ENCODE results near the gene MFRP.

MFRP gene

DNA sequence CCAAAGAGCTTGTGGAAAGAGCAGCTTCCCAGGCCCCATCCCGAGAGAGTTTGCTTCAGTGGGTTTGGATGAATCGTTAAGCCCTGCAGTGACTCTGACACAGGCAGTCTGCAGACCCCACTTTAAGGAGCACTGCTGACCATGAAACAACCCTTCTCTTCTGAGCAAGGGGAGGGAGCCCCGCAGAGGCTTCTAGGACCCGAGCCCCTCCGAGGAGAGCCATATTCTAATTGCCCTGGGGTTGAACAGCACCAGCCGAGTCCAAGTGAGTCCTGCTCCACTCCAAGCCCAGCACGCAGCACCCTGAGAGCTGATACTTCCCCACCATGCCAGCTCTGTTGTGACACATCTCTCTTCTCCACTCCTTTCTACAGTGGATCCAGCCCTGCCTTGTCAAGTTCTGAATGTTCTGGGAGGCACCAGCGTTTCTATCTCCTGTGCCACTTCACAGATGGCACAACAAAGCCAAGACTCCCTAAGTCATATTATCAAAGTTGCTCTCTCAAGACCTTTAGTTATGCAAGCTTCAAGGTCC lies 24.6 kb upstream of the MFRP start:
- Histone ChIP-seq H3K4me1 (ENCODE audit: control insufficient read depth in 1 of 2, insufficient read depth in 1 of 2, low read depth in 1 of 2, low read length in 1 of 2) (no peaks in the 10 kb centered on the region), H3K27ac (no peak overlapping the region), H3K4me3 (ENCODE audit: low read depth in 1 of 2, low read length in 1 of 2) (no peak overlapping the region)

GRCh38 chr11:119370486-119371046 lies 24.1 kb upstream of the MFRP start:
- no peak for TF ChIP-seq CTCF (IDR thresholded peaks at IDR 0.05)
- Histone ChIP-seq H3K4me3 (ENCODE audit: low read depth in 1 of 2, low read length in 1 of 2) (no peak overlapping the region), H3K27ac (no peak overlapping the region), H3K4me1 (ENCODE audit: control insufficient read depth in 1 of 2, insufficient read depth in 1 of 2, low read depth in 1 of 2, low read length in 1 of 2) (no peaks in the 10 kb centered on the region), H3K27me3 (peaks cover 36% of the 10 kb centered on the region), H3K9me3 (no peaks in the 10 kb centered on the region), H3K36me3 (no peaks in the 10 kb centered on the region)

More for the DNA sequence above, 24.6 kb upstream of the MFRP start:
- Histone ChIP-seq H3K9me3 (no peaks in the 10 kb centered on the region), H3K36me3 (no peaks in the 10 kb centered on the region), H3K27me3 (peaks cover 31% of the 10 kb centered on the region)
- TF ChIP-seq CTCF (IDR thresholded peaks at IDR 0.05): no peak

- H3K4me1 ChIP-seq (ENCODE audit: control insufficient read depth in 1 of 2, insufficient read depth in 1 of 2, low read depth in 1 of 2, low read length in 1 of 2): peaks cover 0 to under 1% of the 10 kb centered on the region in 2 experiments
- H3K4me3 ChIP-seq (ENCODE audit: low read depth in 1 of 2, low read length in 1 of 2): no peak overlapping the region
- H3K27me3 ChIP-seq: peaks cover 49% of the 10 kb centered on the region
- TF ChIP-seq CTCF (IDR thresholded peaks at IDR 0.05): no peak
- H3K27ac ChIP-seq: no peak overlapping the region
- no peaks in the 10 kb centered on the region for H3K36me3 ChIP-seq
- H3K9me3 ChIP-seq: no peaks in the 10 kb centered on the region
These were observed 22.8 kb upstream of the MFRP start for GRCh38 chr11:119369132-119369925.

- no peak overlapping the region for H3K4me3 ChIP-seq (ENCODE audit: low read depth in 1 of 2, low read length in 1 of 2)
- no peak for TF ChIP-seq CTCF (IDR thresholded peaks at IDR 0.05)
- H3K36me3 ChIP-seq: no peaks in the 10 kb centered on the region
- H3K27me3 ChIP-seq: peaks cover 58% of the 10 kb centered on the region
- peaks cover 3 to 9% of the 10 kb centered on the region in 2 experiments for H3K4me1 ChIP-seq (ENCODE audit: control insufficient read depth in 1 of 2, insufficient read depth in 1 of 2, low read depth in 1 of 2, low read length in 1 of 2)
- no peak overlapping the region for H3K27ac ChIP-seq
- no peaks in the 10 kb centered on the region for H3K9me3 ChIP-seq
These were observed 21.9 kb upstream of the MFRP start for GRCh38 chr11:119368121-119369034.

GRCh38 chr11:119367661-119368120 lies 21.2 kb upstream of the MFRP start:
- TF ChIP-seq CTCF (IDR thresholded peaks at IDR 0.05): no peak
- no peaks in the 10 kb centered on the region for H3K9me3 ChIP-seq
- no peaks in the 10 kb centered on the region for H3K36me3 ChIP-seq
- peaks cover 7 to 14% of the 10 kb centered on the region in 2 experiments for H3K4me1 ChIP-seq (ENCODE audit: control insufficient read depth in 1 of 2, insufficient read depth in 1 of 2, low read depth in 1 of 2, low read length in 1 of 2)
- no peak overlapping the region for H3K4me3 ChIP-seq (ENCODE audit: low read depth in 1 of 2, low read length in 1 of 2)
- H3K27ac ChIP-seq: no peak overlapping the region
- peaks cover 65% of the 10 kb centered on the region for H3K27me3 ChIP-seq

Measured in neutrophil (primary cell).